Central memory CD4-positive, alpha-beta T cell (primary cell): Measurements from ENCODE around the gene CXADR.
"Not testable (repeated sequence)": the region's sequence is repeated elsewhere in the genome, so short reads cannot be mapped to it uniquely, and the experiment has no call there.

Experiments used
- DNase-seq: peaks from one replicate; pipeline ENCODE4 v3.0.0; 2022
- total RNA-seq, 3 experiments: gene quantifications; one replicate each; lab custom pipeline; 2026; lab: John Stamatoyannopoulos, UW

CXADR gene
- total RNA-seq: 1.1 to 1.6 (median 1.2) reads per million in 3 experiments

- DNase-seq: peak; percentile 80
Observed at GRCh38 chr21:17512253-17513213, at the start of gene CXADR. CXADR (plus strand) TSS chr21:17513043; CDS start chr21:17513130, 87 bp downstream.

DNA sequence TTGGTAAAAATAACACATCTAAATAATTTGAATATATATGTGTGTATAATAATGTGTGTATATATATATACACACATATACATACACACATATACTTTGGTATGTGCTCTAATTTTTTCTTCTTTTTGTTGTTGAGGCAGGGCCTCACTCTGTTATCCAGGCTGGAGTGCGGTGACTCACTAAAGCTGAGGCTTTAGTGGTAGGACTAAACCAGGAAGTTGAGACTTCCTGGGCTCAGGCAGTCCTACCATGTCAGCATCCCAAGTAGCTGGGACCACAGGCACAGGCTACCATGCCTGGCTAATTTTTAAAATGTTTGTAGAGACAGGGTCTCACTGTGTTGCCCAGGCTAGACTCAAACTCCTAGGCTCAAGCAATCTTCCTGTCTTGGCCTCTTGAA, 46.7 kb upstream of the CXADR start:
- no peak for DNase-seq

GRCh38 chr21:17467392-17467791, 45.5 kb upstream of the CXADR start:
- no peak for DNase-seq

DNA sequence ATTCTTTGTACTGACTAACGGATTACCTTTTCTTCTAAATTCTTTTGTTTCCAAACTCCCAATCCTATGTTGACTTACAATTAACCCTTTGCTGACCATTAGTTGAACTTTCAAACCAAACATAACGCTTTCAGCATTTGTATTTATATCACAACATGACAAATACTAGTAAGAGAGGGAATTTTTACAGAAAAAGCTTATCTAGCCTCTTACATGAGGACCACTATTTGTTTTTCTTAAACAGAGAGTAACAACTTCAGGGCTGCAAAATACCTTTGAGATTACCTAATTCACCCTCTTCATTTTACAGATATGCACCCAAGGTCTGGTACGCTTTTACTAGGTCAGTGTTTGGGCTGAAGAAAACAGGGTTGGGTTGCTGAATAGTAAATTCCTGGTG, 45.0 kb upstream of the CXADR start:
- no peak for DNase-seq

DNA sequence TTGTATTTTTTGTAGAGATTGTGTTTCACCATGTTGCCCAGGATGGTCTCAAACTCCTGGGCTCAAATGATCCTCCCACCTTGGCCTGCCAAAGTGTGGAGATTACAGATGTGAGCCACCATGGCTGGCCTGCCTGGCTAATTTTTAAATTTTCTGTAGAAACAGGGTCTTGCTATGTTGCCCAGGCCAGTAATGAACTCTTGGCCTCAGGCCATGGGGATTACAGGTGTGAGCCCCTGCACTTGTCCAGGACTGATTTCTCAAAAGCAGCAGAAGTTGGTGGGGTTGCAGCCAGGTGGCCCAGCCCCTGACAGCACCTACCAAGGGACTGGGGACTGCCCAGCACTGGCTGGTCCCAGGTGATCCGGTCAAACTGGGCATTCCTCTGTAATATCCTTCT, 44.1 kb upstream of the CXADR start:
- DNase-seq: no peak

- no peak for DNase-seq
Observed at GRCh38 chr21:17469727-17470126, 43.1 kb upstream of the CXADR start.

GRCh38 chr21:17472182-17472581, 40.7 kb upstream of the CXADR start:
- DNase-seq: no peak

DNA sequence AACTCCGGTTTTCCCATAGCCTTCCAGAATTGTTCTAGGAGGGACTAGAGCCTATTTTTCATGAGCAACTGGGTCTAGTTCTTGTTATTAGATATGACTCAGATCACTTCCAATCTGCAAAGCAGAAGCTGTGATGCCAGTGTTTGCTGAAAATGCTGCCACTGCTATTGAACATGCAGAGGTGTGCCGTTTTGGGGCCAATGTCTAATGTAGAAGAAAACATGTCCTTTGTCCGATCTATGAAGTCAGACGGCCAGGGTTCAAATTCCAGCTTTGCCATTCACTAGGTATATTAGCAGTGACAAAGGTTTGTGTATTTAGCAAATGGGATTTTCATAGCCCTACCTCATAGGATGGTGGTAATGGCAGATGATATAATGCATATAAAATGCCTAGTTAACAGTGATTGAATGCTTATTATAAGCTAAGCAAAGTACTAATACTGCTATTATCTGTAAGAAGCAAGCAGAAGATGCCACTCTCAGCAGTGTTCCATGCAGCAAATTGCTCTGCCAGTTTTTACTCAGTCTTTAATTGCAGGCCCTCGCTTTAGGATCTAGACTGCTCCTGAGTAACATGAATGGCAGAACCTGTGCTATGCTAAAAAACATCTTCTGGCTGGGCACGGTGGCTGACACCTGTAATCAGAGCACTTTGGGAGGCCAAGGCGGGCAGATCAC, 40.1 kb upstream of the CXADR start:
- no peak for DNase-seq

DNA sequence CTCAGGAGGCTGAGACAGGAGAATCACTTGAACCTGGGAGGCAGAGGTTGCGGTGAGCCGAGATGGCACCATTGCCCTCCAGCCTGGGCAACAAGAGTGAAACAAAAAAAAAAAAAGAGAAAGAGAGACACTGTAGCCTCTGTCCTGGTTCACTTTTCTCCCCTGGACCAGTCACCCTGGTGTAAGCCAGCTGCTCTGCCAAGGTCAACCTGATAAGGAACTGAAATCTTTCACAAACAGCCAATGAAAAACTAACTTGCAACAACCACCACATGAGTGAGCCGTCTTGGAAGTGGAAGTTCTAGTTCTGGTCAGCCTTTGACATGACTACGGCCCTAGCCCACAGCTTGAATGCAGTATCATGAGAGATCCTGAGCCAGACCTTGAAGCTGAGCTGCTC, 36.8 kb upstream of the CXADR start:
- DNase-seq: no peak

- not testable (repeated sequence) for DNase-seq
Observed at GRCh38 chr21:17478156-17478555, 34.7 kb upstream of the CXADR start.

DNA sequence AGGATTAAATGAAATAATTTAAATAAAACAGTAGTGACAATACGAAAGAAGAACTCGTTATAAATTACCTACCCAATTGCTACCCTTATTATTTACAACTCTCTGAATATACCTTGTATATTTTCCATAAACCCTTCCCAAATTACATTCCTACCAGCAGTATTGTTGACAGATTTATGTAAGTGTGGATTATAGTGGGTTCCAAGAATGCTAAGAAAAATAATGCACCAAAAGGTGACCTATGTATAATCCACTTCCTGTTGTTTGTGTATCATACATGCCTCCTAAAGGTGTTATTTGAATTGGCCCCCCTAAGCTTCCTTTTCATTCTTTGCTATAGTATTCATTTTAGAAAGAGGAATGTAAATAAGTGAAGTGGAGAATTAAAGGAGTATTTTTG, 33.2 kb upstream of the CXADR start:
- no peak for DNase-seq

- DNase-seq: no peak
Observed at GRCh38 chr21:17482928-17483327, 29.9 kb upstream of the CXADR start.

DNA sequence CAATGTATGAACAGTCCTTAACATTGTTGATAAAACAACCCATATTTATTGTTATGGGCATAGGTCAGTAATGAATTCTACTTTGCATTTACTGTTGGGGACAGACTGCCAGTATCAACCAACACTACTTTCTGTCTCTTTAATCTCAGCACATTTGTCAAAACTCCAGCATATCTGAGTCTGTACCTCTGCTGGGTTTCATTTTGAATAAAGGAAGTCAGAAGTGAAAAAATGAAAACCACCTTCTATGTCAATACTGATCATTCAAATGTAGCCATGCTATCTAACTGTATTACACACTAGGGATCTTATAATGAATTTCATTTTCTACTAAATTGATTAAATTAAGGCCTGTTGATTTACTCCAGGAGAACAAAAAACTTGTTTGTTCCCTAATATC, 24.2 kb upstream of the CXADR start:
- DNase-seq: no peak

DNA sequence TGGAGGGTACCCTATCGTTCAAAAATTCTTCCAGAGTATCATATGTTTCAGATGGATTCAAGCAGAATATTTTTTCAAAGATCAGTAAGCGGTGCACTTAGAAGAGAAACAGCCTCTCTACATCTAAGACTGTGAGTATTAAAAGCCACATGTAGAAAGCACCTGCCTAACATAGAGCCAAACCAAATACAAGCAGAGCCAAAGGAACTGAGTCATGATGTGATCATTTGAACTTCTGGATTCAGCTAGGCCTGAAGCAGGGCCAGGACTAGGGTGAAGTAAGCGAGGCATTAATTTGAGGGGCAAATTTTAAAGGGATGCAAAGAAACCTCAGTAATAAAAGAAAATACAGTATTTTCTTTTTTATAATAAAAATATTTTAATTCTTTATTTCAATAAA, 23.3 kb upstream of the CXADR start:
- not testable (repeated sequence) for DNase-seq

DNA sequence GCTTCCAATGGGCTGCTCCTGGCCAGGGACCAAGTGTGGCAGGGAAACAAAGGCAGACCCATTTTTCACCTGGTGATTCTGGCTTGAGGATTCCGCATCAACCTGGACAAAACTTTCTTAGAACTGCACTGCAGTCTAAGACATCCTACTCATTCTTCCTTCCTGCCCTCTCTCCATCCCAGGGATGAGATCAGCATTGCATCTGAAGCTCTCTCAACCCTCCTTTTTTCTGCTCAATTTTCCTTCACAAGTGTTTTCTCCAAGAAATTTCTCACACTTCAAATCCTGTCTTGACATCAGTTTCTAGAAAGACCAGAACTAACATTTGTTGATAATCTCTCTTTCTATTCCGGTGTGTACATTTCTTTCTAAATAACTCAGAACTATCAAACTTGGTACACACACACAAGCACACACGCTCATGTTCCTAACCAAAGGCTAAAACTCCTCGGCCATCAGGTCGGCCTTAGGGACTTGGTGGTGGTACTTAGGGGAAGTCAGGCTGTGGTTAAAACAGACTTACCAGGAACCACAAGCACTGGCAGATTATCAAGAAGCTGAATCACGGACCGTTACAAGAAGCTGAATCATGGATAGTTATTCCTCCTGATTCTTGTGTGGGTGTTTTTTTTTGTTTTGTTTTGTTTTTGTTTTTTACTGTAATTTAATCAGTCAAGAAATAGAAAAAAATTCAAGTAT, 21.0 kb upstream of the CXADR start:
- no peak for DNase-seq

- no peak for DNase-seq
Observed at GRCh38 chr21:17492415-17493168, 20.3 kb upstream of the CXADR start.

DNA sequence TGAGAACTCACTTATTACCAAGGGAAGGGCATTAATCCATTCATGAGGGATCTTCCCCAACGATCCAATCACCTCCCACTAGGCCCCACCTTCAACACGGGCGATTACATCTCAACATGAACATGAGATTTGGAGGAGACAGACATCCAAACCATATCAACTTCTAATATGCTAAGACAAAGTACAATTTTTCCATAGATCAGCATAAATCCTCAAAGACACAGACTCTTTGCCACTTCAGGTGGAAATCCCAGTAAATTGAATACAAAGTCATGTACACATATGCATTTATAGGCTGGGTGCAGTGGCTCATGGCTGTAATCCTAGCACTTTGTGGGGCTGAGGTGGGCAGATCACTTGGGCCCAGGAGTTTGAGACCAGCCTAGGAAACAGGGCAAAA, 18.8 kb upstream of the CXADR start:
- DNase-seq: no peak

DNA sequence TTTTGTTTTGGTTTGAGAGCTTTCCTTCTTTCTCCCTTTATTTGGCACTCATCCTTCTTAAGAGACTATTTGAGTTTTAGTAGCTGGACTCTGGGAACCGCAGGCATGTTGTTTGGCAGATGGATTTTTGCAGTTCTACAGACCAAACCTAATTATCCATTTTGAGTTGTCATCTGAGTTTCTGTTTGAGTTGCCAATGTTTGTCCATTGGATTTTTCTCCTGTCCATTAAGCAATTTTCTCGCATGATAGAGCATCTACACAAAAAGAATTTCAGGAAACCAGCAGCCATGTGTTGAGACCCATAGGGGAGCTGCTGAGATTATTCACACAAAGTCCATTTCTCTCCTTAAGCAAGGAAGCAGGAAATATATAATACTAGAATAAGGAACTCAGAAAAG, 17.2 kb upstream of the CXADR start:
- no peak for DNase-seq

GRCh38 chr21:17497316-17497715, 15.5 kb upstream of the CXADR start:
- DNase-seq: no peak

DNA sequence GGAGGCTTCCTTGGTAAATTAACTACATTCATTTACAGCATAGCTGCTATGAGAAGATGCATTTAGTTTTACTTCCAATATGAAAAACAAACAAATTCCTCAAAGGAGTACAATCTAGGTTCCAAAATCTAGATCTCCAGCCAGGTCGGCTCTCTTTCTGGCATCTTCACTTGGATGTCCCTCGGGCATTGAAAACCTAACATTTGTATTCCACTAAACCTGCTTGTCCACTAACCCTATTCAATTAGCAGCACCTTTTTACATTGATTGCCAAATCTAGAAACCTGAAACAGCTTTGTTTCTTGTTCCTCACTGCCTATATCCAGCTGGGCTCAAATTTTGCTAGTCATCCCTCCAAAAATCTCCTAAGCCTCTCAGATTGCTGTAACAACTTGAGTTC, 14.3 kb upstream of the CXADR start:
- no peak for DNase-seq

GRCh38 chr21:17501107-17502006, 11.5 kb upstream of the CXADR start:
- DNase-seq: no peak

DNA sequence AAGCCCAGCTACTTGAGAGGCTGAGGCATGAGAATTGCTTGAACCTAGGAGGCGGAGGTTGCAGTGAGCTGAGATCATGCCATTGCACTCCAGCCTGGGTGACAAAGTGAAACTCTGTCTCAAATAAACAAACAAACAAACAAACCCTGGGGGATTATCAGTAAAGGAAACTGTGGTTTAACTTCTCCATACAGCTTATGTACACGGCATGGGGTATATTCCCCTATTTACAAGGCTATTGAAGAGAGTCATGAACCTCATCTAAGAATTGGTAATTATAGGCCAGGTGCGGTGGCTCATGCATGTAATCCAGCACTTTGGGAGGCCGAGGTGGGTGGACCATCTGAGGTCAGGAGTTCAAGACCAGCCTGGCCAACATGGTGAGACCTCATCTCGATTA, 9.9 kb upstream of the CXADR start:
- not testable (repeated sequence) for DNase-seq
